Brain microvascular endothelial cell (primary cell): ENCODE data around the gene ZC3H7B.

Experiments
- DNase-seq: peaks from one replicate; pipeline ENCODE4 v3.0.0-alpha.2; 2020
- H3K27ac ChIP-seq: fragments of 250-450 bp; sonication (Bioruptor Pico); 2 replicates; pipeline ENCODE4 v1.5.1; 2020; ENCODE audit warnings: mild to moderate bottlenecking, moderate library complexity
- H3K27me3 ChIP-seq: fragments of 250-450 bp; sonication (Bioruptor Pico); replicated peaks from 2 replicates; pipeline ENCODE4 v1.5.1; 2020; ENCODE audit warnings: mild to moderate bottlenecking
- H3K36me3 ChIP-seq: fragments of 250-450 bp; sonication (Bioruptor Pico); replicated peaks from 2 replicates; pipeline ENCODE4 v1.5.1; 2020; ENCODE audit warnings: mild to moderate bottlenecking
- H3K4me3 ChIP-seq: 2 replicates; pipeline ENCODE4 v1.5.1; 2011; ENCODE audit warnings: low read depth, mild to moderate bottlenecking, control low read depth, low read length, moderate library complexity
- CTCF ChIP-seq: IDR thresholded peaks from 2 replicates; pipeline ENCODE4 v1.5.1; 2011; ENCODE audit warnings: low read depth, mild to moderate bottlenecking, moderate library complexity, low read length, control low read depth, inconsistent platforms; ENCODE audit errors: missing control alignments
- in situ Hi-C: cut with HindIII; loops from 2 replicates; pipeline ENCODE4 v1.10.0; 2017; ENCODE audit warnings: low sequenced_read_pairs, low pct_ligation_motif_present

The ZC3H7B gene

GRCh38 chr22:41284465-41284864, 16.9 kb upstream of the ZC3H7B start:
- Histone ChIP-seq H3K36me3 (peaks cover 39% of the 10 kb centered on the region), H3K27me3 (no peaks in the 10 kb centered on the region), H3K4me3 (no peak overlapping the region), H3K27ac (peak overlapping the region; percentile 90)
- in situ Hi-C loops = no loop called here
- no peak for DNase-seq
- no peak for TF ChIP-seq CTCF

GRCh38 chr22:41285441-41285819, 15.9 kb upstream of the ZC3H7B start:
- DNase-seq = peak; percentile 92
- no peak for TF ChIP-seq CTCF
- in situ Hi-C loops = no loop called here
- Histone ChIP-seq H3K36me3 (peaks cover 32% of the 10 kb centered on the region), H3K27ac (peak overlapping the region; percentile 90), H3K4me3 (peak overlapping the region; percentile 85), H3K27me3 (no peaks in the 10 kb centered on the region)

- Histone ChIP-seq H3K4me3 (peak within 1 kb of the TSS; percentile 85), H3K27me3 (no peaks in the 10 kb centered on the region), H3K36me3 (peaks cover 26% of the 10 kb centered on the region), H3K27ac (peak within 1 kb of the TSS; percentile 90)
- in situ Hi-C loops = no loop called here
- peak; percentile 98 for DNase-seq
- TF ChIP-seq CTCF = peak; percentile 30
These were observed 15.3 kb upstream of the ZC3H7B start, which contains the start of gene RANGAP1 for GRCh38 chr22:41285820-41286638. RANGAP1 (minus strand) TSS chr22:41286187; CDS start chr22:41281044, 5,143 bp downstream.

GRCh38 chr22:41286639-41287091, 14.7 kb upstream of the ZC3H7B start:
- Histone ChIP-seq H3K27ac (peak overlapping the region; percentile 72), H3K27me3 (no peaks in the 10 kb centered on the region), H3K4me3 (peak overlapping the region; percentile 67), H3K36me3 (peaks cover 22% of the 10 kb centered on the region)
- in situ Hi-C loops = no loop called here
- DNase-seq = peak; percentile 55
- TF ChIP-seq CTCF = no peak

GRCh38 chr22:41288245-41288946, 12.9 kb upstream of the ZC3H7B start:
- Histone ChIP-seq H3K27ac (peak overlapping the region; percentile 66), H3K4me3 (no peak overlapping the region), H3K36me3 (peaks cover 8% of the 10 kb centered on the region), H3K27me3 (no peaks in the 10 kb centered on the region)
- DNase-seq = peak; percentile 53
- TF ChIP-seq CTCF = no peak
- in situ Hi-C loops = no loop called here
